Measurements from ENCODE around the gene CTSH.
"Not testable (repeated sequence)": the region's sequence is repeated elsewhere in the genome, so short reads cannot be mapped to it uniquely, and the experiment has no call there.

Gene CTSH

GRCh38 chr15:78880242-78880533 is 64.7 kb downstream of the CTSH start:
- no peak for DNase-seq

DNA sequence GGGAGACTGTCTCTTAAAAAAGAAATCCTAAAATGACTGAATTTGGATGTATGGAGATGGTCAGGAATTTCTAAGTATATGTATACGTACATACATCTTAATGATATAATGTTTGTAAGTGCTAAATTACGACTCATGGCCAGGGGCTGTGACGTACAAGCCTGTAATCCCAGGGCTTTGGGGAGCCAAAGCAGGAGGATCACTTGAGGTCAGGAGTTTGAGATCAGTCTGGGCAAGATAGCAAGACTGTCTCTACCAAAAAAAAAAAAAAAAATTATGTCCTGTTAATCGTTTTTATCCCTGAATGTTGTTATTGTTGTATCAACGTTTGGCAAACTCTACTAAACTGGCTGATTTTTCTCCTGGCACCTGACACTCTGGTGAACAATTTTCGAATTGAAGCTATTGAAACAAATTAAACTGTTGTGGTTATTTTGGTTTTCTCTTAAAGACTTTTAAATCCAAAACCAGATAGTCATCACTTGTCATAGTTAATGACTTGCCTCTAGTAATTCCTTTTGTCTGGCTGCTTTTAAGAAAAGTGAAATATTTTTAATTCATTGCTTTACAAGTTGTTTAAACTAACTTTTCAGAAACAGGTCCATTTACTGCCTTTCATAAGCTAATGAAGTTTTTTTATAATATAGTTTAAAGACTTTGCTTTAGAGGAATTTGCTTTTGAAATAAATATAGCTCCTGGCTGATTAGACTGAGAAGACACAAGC is 65.2 kb downstream of the CTSH start:
- no peak for DNase-seq

- no peak for DNase-seq
Measured at GRCh38 chr15:78878356-78878755, 66.5 kb downstream of the CTSH start.

- DNase-seq, result not testable (repeated sequence)
Measured at GRCh38 chr15:78876954-78877353, 67.9 kb downstream of the CTSH start.

GRCh38 chr15:78875107-78875914 is 69.5 kb downstream of the CTSH start:
- no peak for DNase-seq

DNA sequence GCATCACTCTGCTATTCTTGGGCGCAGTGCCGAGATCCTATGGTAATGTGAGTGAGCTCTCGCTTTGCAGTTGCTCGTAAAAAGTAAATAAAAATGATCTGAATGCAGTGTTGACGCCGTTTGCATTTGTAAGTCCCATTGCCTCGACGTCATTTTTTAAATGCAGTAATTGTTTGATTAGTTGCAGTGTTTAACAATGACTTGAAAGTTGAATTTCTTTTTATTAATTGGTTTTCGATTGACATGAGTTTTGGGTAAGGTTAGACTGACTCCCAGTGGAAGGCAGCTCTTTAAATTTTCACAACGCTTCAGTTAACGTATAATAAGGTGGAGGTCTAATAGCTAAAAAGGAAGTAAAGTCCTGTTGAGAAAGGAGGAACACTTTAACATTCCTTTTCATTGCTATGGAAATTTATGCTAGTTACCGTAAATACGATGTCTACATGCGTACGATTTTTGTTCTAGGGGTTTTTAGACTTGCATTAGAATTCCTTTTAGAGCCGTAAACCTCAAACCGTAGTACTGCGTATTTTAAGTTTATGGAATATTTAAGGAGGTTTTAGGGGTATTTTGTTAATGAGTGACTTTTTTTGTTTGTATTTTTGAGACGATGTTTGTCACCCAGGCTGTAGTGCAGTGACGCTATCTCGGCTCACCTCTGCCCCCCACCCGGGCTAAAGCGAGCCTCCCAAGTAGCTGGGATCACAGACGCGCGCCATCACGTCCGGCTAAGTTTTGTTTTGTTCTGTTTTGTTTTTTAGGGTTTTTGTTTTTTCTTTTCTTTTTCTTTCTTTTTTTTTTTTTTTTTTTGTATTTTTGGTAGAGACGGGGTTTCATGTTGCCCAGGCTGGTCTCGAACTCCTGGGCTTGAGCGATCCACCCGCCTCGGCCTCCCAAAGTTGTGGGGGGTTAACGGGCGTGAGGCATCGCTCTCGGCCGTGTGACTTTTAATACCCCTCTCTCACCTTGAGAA is 70.8 kb downstream of the CTSH start:
- no peak for DNase-seq

DNA sequence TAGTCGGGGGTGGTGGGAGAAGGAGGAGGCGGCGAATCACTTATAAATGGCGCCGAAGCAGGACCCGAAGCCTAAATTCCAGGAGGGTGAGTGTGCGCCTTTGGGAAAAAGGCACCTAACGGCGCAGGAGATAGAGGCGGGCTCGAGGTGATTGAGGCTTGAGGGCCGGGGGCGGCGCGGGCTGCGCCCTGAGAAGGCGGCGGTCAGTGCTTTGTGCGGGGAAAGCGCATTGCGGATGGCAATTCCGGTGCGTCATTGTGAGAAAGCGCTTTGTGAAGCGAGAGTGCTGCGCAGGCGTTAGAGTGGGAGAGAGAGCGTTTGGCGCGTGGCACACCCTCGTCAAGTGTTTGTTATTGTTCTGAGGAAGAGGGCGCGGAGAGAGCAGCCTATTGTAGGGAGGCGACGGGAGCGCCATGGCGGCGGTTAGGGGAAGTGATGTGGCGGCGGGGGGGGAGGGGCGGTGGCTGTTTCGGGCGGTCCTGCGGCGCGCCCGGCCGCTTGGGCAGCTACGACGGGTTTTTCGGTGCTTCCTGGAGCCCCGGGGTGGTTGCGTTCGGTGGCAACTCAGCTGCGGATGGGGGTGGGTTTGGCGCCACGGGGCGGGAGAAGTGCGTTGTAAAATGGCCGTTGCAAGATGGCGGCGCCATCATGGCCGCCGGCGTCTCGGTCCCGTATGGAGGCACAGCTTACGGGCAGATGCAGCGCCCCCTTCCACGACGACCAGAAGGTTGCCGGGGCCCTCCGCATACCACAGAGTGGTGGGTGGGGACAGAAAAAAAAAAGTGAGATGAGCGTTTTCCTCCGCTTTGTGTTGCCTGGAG is 71.7 kb downstream of the CTSH start:
- DNase-seq, result peak; percentile 90

GRCh38 chr15:78872155-78872971 is 72.5 kb downstream of the CTSH start, which contains the start of gene MORF4L1:
TSS of gene MORF4L1 (plus strand) at chr15:78872890. CDS start at chr15:78873018, 128 bp downstream.
- peak; percentile 75 for DNase-seq

DNA sequence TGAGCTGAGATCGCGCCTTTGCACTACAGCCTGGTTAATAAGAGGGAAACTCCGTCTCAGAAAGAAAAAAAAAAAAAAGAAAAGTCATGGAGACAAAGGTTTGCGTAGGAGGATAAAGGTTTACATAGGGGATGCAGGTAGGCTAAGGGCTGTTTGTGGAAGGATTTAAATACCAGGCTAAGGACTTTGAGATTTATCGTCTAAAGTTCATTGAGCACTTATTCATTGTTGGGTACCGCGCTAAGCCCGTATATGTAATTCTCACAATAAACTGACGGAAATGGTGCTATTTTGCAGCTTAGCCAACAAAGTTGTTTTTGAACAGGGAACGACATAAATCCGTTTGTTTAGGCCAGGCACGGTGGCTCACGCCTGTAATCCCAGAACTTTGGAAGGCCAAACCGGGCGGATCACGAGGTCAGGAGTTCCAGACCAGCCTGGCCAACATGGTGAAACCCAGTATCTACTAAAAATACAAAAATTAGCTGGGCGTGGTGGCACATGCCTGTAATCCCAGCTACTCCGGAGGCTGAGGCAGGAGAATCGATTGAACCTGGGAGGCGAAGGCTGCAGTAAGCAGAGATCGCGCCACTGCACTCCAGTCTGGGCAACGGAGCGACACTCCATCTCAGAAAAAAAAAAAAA is 73.2 kb downstream of the CTSH start:
- not testable (repeated sequence) for DNase-seq

All from NCI-H1417 treated with DMSO at 0.1 percent for 48 hours (cell line).